ENCODE results near the gene OR6J1.

GRCh38 chr14:22692194-22692593, 48.0 kb upstream of the OR6J1 start:
- no peak for TF ChIP-seq EZH2 (IDR thresholded peaks at IDR 0.05; ENCODE audit: low read length, unreplicated experiment)
- TF ChIP-seq, protein P1, sequence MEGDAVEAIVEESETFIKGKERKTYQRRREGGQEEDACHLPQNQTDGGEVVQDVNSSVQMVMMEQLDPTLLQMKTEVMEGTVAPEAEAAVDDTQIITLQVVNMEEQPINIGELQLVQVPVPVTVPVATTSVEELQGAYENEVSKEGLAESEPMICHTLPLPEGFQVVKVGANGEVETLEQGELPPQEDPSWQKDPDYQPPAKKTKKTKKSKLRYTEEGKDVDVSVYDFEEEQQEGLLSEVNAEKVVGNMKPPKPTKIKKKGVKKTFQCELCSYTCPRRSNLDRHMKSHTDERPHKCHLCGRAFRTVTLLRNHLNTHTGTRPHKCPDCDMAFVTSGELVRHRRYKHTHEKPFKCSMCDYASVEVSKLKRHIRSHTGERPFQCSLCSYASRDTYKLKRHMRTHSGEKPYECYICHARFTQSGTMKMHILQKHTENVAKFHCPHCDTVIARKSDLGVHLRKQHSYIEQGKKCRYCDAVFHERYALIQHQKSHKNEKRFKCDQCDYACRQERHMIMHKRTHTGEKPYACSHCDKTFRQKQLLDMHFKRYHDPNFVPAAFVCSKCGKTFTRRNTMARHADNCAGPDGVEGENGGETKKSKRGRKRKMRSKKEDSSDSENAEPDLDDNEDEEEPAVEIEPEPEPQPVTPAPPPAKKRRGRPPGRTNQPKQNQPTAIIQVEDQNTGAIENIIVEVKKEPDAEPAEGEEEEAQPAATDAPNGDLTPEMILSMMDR (conservative IDR thresholded peaks at IDR 0.05; ENCODE audit: low read depth, low read length): no peak
- no peak for TF ChIP-seq EZH2phosphoT487 (IDR thresholded peaks at IDR 0.05; ENCODE audit: borderline replicate concordance, low read length)

Data from PC-3 (cell line).